GM19023 (cell line): Measurements from ENCODE around the gene GPR78.

Source experiments
- ATAC-seq: cut with Tn5 transposase; IDR thresholded peaks from one replicate; pipeline ENCODE4 v1.9.1; 2021; ENCODE audit warnings: mild to moderate bottlenecking, moderate library complexity; ENCODE audit not compliant: unreplicated experiment

The GPR78 gene, protein sequence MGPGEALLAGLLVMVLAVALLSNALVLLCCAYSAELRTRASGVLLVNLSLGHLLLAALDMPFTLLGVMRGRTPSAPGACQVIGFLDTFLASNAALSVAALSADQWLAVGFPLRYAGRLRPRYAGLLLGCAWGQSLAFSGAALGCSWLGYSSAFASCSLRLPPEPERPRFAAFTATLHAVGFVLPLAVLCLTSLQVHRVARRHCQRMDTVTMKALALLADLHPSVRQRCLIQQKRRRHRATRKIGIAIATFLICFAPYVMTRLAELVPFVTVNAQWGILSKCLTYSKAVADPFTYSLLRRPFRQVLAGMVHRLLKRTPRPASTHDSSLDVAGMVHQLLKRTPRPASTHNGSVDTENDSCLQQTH

DNA sequence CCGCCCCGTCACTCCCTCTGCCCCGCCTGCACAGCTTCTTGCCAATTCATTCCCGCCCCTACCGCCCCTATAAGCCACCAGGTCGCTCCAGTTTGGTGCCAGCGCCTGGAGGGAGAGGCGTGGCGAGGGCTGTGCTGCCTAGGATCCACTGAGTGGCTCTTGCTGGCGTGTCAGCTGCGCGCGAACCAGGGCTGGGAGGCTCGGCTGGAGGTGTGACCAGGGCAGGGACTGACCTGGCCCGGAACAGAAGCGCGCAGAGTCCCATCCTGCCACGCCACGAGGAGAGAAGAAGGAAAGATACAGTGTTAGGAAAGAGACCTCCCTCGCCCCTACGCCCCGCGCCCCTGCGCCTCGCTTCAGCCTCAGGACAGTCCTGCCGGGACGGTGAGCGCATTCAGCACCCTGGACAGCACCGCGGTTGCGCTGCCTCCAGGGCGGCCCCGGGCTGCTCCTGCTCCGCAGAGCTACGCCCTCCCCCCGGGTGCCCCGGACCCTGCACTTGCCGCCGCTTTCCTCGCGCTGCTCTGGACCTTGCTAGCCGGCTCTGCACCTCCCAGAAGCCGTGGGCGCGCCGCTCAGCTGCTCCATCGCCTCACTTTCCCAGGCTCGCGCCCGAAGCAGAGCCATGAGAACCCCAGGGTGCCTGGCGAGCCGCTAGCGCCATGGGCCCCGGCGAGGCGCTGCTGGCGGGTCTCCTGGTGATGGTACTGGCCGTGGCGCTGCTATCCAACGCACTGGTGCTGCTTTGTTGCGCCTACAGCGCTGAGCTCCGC, at the start of gene GPR78:
Gene GPR78 (plus strand): TSS at position 72 of the 773 bp plus-strand sequence. CDS start 591 bp downstream, at position 663.
- no peak for ATAC-seq

DNA sequence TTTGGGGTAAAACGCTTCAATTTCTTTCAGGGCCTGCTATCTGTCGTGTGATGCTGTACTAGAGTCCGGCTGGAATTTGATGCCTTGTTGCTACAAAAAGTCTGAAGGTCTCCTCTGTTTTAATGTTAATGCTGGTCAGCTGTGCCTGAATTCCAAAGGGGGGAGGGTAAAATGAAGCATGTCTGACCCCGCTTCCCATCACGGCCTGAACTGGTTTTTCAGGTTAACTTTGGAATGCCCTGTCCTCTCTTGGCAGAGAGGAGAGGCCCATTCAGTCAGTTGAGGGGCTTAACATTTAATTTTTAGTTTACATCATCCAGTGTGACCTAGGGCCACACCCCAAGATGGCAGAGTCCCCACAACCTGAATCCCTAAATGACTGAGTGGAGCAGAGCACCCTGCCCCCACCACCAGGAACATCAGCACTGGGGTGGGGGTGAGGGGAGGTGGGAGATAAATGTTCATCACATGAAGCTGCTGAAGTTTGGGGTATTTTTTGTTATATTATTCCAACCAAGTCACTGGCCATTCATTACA, 47.9 kb upstream of the GPR78 start:
- ATAC-seq = no peak

DNA sequence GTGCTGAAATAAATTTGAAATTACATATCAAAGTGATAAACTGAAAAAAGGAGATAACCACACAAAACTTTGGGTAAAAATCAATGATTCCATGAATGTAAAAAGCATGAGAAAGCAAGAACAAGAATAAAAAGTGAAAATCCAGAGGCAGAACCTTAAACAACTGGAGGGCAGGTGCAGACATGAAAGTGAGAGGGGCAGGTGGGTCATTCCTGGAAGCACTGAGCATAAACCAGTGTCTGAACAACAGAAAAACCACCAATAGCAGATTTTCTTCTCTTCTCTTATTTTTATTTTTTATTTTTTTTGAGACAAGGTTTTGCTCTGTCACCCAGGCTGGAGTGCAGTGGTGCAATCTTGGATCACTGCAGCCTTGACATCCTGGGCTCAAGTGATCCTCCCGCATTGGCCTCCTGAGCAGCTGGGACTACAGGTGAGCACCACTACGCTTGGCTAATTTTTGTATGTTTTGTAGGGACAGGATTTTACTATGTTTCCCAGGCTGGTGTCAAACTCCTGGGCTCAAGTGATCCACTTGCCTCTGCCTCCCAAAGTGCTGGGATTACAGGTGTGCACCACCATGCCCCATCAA, 46.8 kb upstream of the GPR78 start:
- ATAC-seq = no peak

DNA sequence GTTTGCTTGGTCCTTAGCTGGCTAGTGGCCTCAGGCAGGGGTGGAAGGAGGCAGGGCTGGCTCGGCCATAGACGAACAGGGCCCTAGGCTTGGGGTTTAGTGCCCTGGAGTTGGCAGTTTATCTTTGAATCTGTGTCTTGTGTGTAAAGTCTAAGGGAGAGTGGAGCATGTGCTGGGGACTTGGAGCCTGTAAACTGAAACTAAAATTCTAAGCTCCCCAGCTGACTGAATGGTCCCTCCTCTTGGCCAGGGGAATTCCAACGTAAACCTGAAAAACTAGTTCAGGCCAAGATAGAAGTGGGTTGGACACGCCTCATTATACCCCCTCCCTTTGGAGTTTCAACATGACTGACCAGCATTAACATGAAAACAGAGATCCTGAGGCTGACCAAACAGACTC, 46.1 kb upstream of the GPR78 start:
- ATAC-seq = peak; percentile 91

DNA sequence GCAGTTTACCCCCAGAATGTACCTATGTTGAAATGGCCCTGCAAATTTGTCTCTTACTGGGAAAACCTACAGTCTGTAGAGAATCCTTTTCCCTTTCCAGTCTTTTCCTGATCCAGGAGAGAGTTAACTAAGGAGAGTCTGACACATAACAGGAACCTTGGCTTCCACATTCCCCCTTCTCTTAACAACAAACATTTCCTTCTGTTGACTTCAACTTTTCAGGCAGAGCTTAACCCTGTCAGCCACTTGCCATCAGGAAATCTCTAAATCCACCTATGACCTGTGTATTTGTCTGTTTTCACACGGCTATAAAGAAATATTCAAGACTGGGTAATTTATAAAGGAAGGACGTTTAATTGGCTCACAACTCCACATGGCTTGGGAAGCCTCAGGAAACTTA, 45.6 kb upstream of the GPR78 start:
- ATAC-seq = no peak

DNA sequence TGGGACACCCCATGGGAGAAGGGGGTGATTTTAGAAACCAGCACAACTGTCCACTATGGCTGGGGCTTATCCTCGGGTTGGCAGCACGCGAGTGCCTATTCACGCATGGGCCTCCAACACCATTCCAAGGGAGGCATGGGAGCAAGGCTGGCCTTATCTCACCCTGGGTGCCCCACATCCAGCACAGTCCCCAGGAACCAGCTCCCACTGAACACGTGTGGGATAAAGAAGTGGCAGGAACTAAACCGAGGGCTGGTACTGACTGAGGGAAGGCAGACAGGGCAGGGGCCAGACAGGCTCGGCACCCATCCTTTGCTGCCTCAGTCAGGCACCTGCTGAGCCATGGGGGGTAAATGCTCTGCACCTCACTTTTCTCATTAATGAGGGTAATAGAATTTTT, 43.7 kb upstream of the GPR78 start:
- ATAC-seq = no peak

DNA sequence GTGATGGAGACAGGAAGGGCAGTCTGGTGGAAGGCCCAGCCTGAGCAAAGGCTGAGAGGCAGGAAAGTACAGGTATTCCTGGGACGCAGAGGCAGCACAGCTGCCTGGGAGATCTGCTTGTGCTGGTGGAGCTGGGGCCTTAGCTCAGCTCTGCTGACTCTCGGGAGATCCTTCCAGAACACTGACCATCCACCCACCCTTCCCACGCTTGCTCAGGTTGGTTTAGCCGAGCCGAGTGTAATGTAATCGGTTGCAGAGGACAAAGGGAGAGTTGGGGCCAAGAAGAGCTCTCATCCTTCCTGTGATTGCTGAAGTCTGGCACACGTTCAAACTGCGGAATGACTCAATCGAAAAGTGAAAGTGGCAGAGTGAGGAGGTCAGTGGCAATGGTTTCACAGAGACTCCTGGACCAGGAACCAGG, 43.1 kb upstream of the GPR78 start:
- no peak for ATAC-seq

DNA sequence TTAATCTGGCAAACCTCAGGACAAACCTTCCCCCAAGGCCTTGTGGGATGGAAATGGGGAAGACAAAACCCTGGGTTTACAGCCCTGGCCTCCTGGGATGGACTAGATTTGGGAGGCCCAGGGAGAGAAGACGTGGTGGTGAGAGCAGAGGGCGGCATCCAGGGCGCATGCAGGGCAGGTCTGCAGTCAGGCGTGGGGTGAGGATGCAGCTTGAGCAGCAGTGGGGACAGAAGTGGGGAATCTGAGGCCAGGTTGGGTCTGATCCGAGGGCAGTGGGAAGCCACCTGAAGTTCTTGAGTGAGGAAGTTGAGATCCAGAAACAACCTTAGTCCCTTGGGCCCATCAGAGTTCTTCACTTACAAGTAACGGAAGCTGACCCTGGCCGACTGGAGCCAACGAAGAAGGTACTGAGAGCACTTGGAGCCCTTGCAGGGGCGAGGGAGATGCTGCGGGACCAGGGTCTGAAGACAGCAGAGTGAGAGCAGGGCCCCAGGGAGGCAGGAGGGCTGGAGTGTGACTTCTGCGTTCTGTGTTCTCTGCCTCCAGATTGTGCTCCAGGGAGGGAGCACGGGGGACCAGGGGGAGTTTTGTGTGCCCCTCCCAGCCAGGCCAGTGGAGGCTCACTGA, 42.0 kb upstream of the GPR78 start:
- ATAC-seq = no peak

DNA sequence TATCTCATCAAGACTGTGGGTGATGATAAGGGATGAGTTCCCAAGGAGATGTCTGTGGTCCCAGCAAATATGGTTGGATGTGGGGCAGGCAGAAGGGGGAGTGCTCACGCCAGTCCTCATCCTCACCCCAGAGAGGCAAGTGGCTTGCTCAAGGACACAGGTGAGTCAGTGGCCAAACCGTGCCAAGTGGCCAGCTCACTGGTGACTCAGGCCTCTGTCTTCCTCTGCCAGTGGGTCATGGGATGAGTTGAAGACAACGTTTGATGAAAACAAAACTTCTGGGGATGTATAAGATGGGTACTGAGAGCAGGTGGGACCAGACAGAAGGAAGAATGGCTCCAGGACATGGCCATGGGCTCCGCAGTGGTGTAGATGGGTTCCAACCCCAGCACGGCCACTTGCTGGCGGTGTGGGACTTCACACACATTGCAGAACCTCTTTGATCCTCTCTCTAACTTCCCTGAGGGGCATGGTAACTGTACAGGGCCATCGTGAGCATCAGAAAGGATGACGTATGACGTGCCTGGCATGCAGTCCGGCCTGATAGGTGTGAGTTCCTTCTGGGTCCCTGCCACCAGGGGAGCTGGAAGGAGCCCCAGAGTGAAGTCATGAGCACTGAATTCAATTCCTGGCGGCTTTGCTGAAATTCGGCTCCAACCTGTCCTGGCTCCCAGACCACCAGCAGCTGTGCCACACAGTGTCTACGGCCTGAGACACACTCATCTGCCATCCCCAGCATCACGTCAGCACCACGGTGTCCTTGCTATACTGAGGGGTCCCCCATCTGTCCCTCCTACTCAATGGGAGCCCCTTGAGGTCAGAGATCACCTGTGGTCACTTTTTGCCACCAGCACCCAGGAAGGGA, 41.3 kb upstream of the GPR78 start:
- ATAC-seq = no peak

DNA sequence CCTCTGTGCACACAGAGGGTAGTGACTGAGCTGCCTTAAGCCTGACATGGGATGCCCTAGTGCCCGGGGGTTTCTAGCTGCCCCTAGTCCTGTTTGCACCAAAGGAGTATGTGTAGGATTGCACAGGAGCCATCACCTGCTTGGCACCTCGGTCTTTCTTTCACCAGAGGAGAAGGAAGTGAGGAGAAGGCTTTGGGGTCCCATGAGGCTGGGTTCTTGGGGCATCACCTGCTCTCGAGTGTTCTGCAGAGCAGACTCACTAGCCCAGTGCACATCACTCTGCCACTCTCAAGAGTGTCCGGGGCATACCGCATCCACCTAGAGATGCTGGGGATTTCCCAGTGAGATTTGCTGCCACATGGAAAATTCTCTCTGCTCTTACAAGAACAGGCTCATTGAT, 40.5 kb upstream of the GPR78 start:
- ATAC-seq = peak; percentile 31

DNA sequence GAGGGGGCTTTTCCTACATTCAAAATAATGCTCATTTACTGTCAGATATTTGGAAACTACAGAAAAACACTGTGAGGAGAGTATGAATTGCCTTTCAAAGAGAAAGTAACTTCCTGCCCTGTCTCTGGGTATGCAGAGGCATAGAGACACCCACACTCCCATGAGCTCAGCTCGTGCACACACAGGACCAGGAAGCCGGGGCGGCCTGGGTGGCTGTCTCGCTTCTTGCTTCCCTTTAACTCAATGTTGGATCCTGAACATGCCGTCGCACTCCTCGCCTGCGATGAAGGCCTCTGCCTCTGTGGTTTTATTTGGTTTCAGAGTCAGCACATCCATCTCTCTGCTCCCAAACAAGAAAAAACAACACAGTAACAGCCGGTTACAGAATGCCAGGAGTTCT, 40.1 kb upstream of the GPR78 start:
- peak; percentile 44 for ATAC-seq

DNA sequence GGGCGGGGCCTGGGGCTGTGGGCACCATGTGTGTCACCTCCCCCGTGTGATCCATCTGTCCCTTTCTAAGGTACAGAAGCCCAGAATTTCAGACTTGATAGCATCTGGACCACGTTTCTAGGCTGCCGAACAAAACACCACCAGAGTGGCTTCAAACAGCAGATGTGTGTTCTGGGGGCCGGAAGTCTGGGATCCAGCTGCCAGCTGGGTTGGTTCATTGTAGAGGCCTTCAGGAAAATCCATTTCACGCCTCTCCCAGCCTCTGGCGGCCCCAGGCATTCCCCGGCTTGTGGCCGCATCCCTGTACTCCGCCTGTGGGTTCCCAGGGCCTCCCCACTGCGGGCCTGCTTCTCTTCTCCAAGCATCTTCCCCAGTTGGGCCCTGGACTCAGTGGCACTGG, 39.6 kb upstream of the GPR78 start:
- no peak for ATAC-seq

DNA sequence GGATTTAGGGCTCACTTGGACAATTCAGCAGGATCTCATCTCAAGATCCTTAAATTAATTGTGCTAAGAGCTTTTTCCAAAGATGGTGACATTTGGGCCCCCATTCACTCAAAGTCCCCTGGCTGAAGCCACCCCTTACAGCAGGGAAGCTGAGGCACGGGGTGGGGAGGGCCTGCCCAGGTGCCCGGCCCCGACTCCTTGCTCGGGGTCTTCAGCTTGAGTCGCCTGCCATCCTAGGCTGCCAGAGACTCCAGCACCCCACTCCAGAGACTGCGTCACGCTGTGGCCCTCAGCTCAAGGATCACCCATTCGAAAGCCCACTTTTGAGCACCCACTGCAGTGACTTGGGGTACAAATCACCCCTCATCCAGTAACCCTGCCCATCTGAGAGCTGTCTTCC, 39.2 kb upstream of the GPR78 start:
- ATAC-seq = no peak

DNA sequence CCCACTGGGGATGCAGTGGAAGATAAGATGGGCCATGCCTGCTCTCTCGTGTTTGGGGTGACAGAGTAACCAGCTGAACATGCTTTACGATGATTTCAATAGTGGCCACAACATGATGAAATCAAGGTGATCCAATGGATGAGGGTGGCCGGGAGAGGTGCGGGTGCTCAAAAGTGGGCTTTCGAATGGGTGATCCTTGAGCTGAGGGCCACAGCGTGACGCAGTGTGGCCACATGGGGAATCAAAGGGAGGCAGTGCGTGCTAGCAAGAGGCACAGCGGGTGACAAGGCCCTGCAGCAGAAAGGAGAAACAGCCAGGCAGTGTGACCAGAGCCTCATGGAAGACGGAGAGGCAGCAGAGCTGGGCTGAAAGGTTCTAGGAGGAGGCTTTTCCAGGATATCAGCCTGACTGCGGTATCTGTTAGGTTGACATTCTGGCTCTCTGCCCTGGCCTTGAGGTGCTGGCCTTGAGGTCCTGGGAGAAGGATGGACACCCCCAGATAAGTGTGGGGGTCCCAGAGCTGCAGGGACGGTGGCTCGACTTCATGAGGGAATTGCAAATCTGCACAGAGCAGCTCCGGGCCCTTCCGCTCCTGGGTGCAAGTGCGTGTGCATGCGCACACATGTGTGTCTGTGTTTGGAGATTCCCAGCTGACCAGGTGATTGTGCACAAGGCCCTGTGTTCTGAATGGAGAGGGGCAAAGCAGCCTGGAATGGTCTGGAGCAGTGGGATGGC, 38.0 kb upstream of the GPR78 start:
- no peak for ATAC-seq

DNA sequence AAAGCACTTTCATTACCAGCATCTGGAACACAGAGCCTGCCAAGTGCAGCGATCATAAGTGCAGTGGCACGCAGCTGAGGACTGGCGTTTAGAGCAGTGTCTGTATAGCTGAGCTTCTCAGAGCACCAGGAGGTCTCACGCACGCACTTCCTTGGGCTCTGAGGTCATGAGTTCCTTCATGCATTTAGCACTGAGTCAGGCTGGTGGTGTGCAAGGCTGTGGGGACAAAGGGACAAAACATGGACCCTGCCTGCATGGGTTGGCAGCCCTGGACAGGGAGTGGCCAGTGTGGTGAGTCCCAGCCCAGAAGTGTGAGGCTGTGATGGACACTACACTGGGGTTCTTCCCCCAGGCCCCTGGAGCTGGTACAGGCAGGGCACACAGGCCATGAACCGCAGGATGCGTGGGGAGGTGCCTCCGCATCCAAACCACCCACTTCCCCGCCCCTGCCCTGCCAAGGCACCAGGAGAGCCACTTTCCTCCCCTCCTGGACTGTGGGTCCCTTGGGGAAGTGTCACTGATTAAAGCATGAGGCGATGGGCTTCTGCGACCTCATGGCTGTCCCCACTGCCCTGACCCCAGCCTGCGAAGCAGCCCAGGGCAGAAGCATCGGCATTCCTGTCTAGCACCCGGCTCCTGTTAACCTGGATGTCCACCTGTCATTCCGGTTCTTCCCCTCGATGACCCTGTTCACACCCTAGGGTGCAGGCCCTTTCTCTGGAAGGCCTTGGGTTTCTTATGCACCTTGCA, 37.2 kb upstream of the GPR78 start:
- no peak for ATAC-seq

DNA sequence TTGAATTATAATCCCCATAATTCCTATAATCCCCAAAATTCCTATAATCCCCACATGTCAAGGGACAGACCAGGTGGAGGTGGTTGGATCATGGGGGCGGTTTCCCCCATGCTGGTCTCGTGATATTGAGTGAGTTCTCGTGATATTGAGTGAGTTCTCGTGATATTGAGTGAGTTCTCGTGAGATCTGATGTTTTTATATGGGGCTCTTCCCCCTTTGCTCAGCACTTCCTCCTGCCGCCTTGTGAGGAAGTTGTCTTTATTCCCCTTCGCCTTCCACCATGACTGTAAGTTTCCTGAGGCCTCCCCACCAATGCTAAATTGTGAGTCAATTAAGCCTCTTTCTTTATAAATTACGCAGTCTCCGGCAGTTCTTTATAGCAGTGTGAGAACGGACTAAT, 36.6 kb upstream of the GPR78 start:
- no peak for ATAC-seq

DNA sequence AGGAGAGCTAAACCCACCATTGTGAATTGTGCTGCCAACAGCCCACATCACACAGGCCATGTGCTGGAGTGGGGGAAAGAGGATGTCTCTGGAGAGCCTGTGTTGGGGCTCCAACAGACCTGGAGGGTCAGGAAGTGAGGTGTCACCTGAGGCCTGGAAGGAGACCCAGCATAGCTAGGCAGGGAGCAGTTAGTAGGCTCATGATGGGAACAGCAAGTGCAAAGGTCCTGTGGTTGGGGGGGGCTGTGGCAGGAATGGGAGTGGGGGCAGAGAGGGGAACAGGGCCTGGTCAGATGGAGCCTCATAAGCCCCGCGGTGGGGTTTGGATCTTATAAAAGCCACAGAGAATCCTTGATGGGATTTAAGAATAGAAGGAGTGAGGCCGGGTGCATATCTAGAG, 35.9 kb upstream of the GPR78 start:
- ATAC-seq = no peak

DNA sequence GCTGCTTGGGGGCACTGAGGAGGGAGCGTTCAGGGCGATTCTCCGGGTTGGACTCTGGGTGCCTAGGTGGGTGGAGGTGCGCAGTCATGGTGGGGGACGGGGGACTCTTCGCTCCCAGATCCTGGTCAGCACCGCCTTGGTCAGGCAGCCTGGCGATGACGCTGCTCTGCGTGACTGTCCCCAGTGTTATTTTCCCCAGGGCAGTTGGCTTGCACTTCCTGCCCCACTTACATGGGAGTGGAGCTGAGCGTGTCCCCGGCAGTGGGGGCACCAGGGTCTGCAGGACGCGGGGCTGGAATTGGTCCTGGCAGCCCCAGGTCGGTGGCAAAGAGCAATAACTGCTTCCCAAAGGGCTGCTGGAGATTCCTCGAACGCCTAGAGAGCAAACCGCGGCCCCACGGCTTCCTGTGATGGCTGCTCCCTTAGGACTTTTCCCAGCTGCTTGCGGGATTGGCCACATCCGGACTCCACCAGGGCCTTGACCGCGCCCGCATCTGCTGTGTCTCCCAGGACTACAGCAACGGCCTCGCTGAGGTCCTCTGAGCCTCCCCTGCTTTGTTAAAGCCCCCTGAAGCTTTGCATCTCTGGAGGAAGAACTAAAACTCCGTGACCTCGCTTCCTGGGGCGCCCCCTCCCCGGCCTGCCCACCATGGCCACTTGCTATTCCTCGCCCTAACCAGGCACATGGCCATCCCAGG, 35.3 kb upstream of the GPR78 start:
- ATAC-seq = no peak
